HepG2 (cell line): ENCODE results near the gene LIPH. TPM values are rescaled to one million over a fixed set of nuclear protein-coding genes. Genes with fewer than 3 reads are reported as not detected.

Experiments
- CEBPG ChIP-seq: IDR thresholded peaks from 2 replicates; pipeline ENCODE4 v1.6.1; 2016
- FOXM1 ChIP-seq: sonication (generic); formaldehyde crosslinking; IDR thresholded peaks from 2 replicates; pipeline ENCODE4 v1.5.0; 2020; ENCODE audit warnings: missing genetic modification reagents
- GABPB1 ChIP-seq: IDR thresholded peaks from 2 replicates; pipeline ENCODE4 v1.6.1; 2016; ENCODE audit warnings: mild to moderate bottlenecking, missing genetic modification reagents, moderate library complexity, missing compliant biosample characterization
- JUND ChIP-seq: sonication (generic); formaldehyde crosslinking; IDR thresholded peaks from 2 replicates; pipeline ENCODE4 v1.8.0; 2022; ENCODE audit warnings: mild to moderate bottlenecking, missing genetic modification reagents
- KAT7 ChIP-seq: IDR thresholded peaks from 2 replicates; pipeline ENCODE4 v1.6.1; 2018; ENCODE audit warnings: borderline replicate concordance, missing compliant biosample characterization
- PHF5A ChIP-seq: IDR thresholded peaks from one replicate; pipeline ENCODE4 v1.6.1; 2018; ENCODE audit warnings: low read depth, missing genetic modification reagents; ENCODE audit not compliant: unreplicated experiment
- REL ChIP-seq: sonication (generic); formaldehyde crosslinking; conservative IDR thresholded peaks from 2 replicates; pipeline ENCODE4 v1.8.0; 2022; ENCODE audit warnings: mild to moderate bottlenecking, missing genetic modification reagents, moderate library complexity
- RFX5 ChIP-seq: IDR thresholded peaks from 2 replicates; pipeline ENCODE4 v1.6.1; 2011; ENCODE audit warnings: low read depth, low read length, improper control_type of control experiment
- USF2 ChIP-seq, 2 experiments: sonication (generic) in 1 of 2; formaldehyde crosslinking in 1 of 2; IDR thresholded peaks; 2 replicates each; pipeline versions ENCODE4 v1.5.1 to v1.6.1; 2011 to 2020; ENCODE audit warnings: borderline replicate concordance in 1 of 2, low read depth in 1 of 2, low read length in 1 of 2, mild to moderate bottlenecking in 1 of 2, missing genetic modification reagents in 1 of 2, moderate library complexity in 1 of 2
- ZBED4 ChIP-seq: sonication (generic); formaldehyde crosslinking; IDR thresholded peaks from 2 replicates; pipeline ENCODE4 v1.4.0; 2020; ENCODE audit warnings: missing genetic modification reagents, borderline replicate concordance
- ZKSCAN1 ChIP-seq: fragments of 150-350 bp; IDR thresholded peaks from 2 replicates; pipeline ENCODE4 v1.6.1; 2014; ENCODE audit warnings: low read length
- ZNF337 ChIP-seq: sonication (generic); formaldehyde crosslinking; IDR thresholded peaks from 2 replicates; pipeline ENCODE4 v1.5.1; 2020; ENCODE audit warnings: missing genetic modification reagents, low read depth, mild to moderate bottlenecking, borderline replicate concordance
- ZNF558 ChIP-seq: sonication (generic); formaldehyde crosslinking; IDR thresholded peaks from 2 replicates; pipeline ENCODE4 v1.9.0; 2022; ENCODE audit warnings: mild to moderate bottlenecking, missing genetic modification reagents, borderline replicate concordance
- polyA plus RNA-seq, 8 experiments: library from polyadenylated mRNA; depleted of rRNA in 3 of 8; stranded (reverse) in 7 of 8; unstranded in 1 of 8; fragments of >200 nt; fragmentation: Illumina TruSeq in 4 of 8; extraction: Trizol in 4 of 8; gene quantifications; 2 replicates each; pipeline versions ENCODE4 v1.2.1 to v1.2.3, GENCODE V29; 2011 to 2016; ENCODE audit warnings: low read depth in 4 of 8, missing spikeins in 1 of 8, mixed read lengths in 1 of 8; ENCODE audit not compliant: insufficient read depth in 1 of 8
- total RNA-seq, 5 experiments: library from RNA; depleted of rRNA; stranded (reverse); fragments of >200 nt; fragmentation: Illumina TruSeq; extraction: Trizol; gene quantifications; 2 replicates each; pipeline ENCODE4 v1.2.3, GENCODE V29; 2016; ENCODE audit warnings: low read depth in 1 of 5
- TF ChIP-seq, protein P1 (sequence below): IDR thresholded peaks from 2 replicates; pipeline ENCODE4 v1.6.1; 2016; ENCODE audit warnings: missing biosample characterization, missing genetic modification reagents, low read depth
- TF ChIP-seq, protein P2 (sequence below): IDR thresholded peaks from 2 replicates; pipeline ENCODE4 v1.6.1; 2016; ENCODE audit warnings: missing compliant biosample characterization, missing genetic modification reagents, borderline replicate concordance
- TF ChIP-seq, protein P3 (sequence below): sonication (generic); formaldehyde crosslinking; IDR thresholded peaks from 2 replicates; pipeline ENCODE4 v1.4.0; 2020; ENCODE audit warnings: missing genetic modification reagents, borderline replicate concordance

Gene LIPH
- total and polyA plus RNA-seq, 2 of the 13 experiments (the other 11 are each of a cell fraction or from before 2014, with no cell fraction given): 0.09 to 0.34 TPM

DNA sequence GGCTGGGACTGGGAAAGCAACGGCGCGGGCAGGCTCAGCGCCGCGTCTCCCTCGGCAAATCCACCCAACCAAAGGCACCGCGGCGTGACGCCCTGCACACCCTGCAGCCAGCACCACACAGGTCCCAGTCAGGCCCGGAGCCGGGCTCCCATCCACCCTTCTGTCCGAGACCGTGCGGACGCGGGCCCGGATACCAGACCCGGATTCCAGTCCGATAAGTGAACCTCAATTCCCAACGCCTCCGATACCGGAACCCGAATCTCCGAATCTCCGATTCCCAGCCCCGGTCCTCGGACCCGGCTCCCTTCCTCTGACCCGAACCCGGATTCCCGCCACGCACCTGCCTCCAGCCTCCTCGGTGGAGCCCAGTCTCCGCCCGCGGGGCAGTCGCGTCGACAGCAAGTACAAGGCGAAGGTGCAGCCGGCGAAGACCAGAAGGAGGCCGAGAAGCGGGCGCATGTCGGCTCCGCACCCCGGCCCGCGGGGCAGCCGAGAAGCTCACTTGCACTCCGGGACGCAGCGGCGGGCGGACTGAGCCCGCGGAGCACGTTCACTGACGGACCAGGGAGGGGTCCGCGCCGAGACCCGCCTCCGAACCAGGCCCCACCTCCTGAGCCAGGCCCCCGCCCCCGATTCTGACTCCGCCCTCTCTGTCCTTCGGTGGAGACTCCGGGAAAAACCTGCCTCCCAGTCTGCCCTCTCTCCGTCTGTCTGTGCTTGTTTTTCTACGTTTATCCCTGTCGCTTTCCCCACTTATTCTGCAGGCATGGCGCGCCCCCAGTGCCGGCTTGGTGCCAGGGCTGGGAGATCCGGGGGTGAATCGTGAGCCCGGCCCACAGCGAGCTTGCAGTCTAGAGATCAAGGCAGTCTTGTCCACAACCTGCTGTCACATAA lies 53.6 kb downstream of the LIPH start, which contains the start of gene TMEM41A (continued):
- TF ChIP-seq KAT7 (CRISPR knock-in tag) (peak; percentile 97), ZBED4 (CRISPR knock-in tag) (peak; percentile 90), USF2 (IDR thresholded peaks at IDR 0.05; ENCODE audit: low read depth, low read length) (no peak; the same call in 1 of the 2 replicates), USF2 (CRISPR knock-in tag; IDR thresholded peaks at IDR 0.05; ENCODE audit: borderline replicate concordance) (peak; percentile 22; the same call in 1 of the 2 replicates), ZKSCAN1 (no peak), RFX5 (0 out of 2 replicates have a peak, but pooled peaks have one; percentile 12), ZNF558 (CRISPR knock-in tag) (no peak), GABPB1 (CRISPR knock-in tag) (peak; percentile 97), FOXM1 (CRISPR knock-in tag) (0 out of 2 replicates have a peak, but pooled peaks have one; percentile 57), CEBPG (0 out of 2 replicates have a peak, but pooled peaks have one; percentile 28), REL (CRISPR knock-in tag) (peak; percentile 80; the same call in 1 of the 2 replicates), ZNF337 (CRISPR knock-in tag) (no peak), JUND (no peak), PHF5A (CRISPR knock-in tag) (peak; percentile 93)
- TF ChIP-seq, protein P1, sequence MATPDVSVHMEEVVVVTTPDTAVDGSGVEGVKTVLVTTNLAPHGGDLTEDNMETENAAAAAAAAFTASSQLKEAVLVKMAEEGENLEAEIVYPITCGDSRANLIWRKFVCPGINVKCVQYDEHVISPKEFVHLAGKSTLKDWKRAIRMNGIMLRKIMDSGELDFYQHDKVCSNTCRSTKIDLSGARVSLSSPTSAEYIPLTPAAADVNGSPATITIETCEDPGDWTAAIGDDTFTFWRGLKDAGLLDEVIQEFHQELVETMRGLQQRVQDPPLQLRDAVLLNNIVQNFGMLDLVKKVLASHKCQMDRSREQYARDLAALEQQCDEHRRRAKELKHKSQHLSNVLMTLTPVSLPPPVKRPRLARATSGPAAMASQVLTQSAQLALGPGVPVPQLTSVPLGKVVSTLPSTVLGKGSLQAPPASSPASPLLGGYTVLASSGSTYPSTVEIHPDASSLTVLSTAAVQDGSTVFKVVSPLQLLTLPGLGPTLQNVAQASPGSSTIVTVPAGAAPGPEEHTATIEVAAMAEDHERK (CRISPR knock-in tag): peak; percentile 94
- TF ChIP-seq, protein P2, sequence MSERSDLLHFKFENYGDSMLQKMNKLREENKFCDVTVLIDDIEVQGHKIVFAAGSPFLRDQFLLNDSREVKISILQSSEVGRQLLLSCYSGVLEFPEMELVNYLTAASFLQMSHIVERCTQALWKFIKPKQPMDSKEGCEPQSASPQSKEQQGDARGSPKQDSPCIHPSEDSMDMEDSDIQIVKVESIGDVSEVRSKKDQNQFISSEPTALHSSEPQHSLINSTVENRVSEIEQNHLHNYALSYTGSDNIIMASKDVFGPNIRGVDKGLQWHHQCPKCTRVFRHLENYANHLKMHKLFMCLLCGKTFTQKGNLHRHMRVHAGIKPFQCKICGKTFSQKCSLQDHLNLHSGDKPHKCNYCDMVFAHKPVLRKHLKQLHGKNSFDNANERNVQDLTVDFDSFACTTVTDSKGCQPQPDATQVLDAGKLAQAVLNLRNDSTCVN (CRISPR knock-in tag): no peak
- TF ChIP-seq, protein P3, sequence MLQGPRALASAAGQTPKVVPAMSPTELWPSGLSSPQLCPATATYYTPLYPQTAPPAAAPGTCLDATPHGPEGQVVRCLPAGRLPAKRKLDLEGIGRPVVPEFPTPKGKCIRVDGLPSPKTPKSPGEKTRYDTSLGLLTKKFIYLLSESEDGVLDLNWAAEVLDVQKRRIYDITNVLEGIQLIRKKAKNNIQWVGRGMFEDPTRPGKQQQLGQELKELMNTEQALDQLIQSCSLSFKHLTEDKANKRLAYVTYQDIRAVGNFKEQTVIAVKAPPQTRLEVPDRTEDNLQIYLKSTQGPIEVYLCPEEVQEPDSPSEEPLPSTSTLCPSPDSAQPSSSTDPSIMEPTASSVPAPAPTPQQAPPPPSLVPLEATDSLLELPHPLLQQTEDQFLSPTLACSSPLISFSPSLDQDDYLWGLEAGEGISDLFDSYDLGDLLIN: peak; percentile 34; the same call in 1 of the 2 replicates
